ENCODE results near the gene MAPK4.

MAPK4 gene

DNA sequence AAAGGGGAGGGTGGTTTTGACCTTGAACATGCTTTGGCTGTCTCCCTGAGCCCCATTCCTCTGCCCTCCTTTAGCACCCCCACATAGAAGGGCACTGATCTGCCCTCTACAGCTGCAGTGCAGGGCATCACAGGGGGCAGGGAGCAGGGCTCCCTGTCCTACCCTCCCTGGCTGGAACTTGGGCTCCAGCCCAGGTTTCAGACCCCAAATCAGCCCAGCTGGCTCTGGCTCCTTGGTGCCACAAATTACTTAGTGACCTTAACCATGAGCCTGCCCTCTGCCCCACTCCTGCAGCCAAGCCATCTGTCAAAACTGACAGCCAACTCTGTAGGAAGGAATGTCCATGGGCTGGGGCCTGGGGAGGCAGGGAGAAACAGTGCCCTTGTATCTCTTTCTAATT lies 105.6 kb downstream of the MAPK4 start:
- Histone ChIP-seq H3K36me3 (replicated peaks; ENCODE audit: low read depth, low read length) (no peaks in the 10 kb centered on the region), H3K27ac (ENCODE audit: low read length) (no peak overlapping the region), H3K9ac (ENCODE audit: low read length) (no peak overlapping the region), H3K27me3 (ENCODE audit: low read depth, low read length) (peaks cover 77% of the 10 kb centered on the region), H3K4me1 (ENCODE audit: low read length) (no peaks in the 10 kb centered on the region), H2AFZ (ENCODE audit: low read depth, low read length) (no peak overlapping the region), H3K9me3 (ENCODE audit: insufficient read depth, low read length) (no peaks in the 10 kb centered on the region), H3K4me2 (ENCODE audit: low read length) (no peak overlapping the region), H3K4me3 (ENCODE audit: low read length) (no peak overlapping the region), H3K79me2 (ENCODE audit: low read length) (no peaks in the 10 kb centered on the region), H4K20me1 (ENCODE audit: insufficient read depth, low read length) (no peaks in the 10 kb centered on the region)
- TF ChIP-seq EZH2phosphoT487 (IDR thresholded peaks at IDR 0.05; ENCODE audit: low read depth), result no peak

DNA sequence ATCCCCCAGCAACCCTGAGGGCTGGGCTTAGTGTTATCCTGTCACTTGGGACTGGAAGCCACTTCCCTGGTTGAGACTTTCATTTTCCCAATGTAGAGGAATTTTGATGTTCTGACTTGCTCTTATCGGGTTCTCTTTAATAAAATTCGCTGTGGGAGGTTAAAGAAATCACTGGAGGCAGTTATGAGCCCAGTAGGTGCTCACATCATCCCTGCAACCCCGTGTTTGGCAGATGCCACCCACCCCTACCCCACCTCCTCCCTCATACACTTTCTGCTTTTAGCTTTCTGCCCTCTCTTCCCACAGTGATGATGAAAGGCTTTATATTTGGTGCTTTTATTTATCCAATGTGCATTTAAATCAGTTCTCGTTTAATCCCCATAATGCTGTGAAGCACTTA lies 106.6 kb downstream of the MAPK4 start:
- Histone ChIP-seq H3K36me3 (replicated peaks; ENCODE audit: low read depth, low read length) (no peaks in the 10 kb centered on the region), H3K27me3 (ENCODE audit: low read depth, low read length) (peaks cover 77% of the 10 kb centered on the region), H3K27ac (ENCODE audit: low read length) (no peak overlapping the region), H3K4me1 (ENCODE audit: low read length) (no peaks in the 10 kb centered on the region), H3K4me3 (ENCODE audit: low read length) (no peak overlapping the region), H4K20me1 (ENCODE audit: insufficient read depth, low read length) (no peaks in the 10 kb centered on the region), H3K4me2 (ENCODE audit: low read length) (no peak overlapping the region), H2AFZ (ENCODE audit: low read depth, low read length) (no peak overlapping the region), H3K79me2 (ENCODE audit: low read length) (no peaks in the 10 kb centered on the region), H3K9me3 (ENCODE audit: insufficient read depth, low read length) (no peaks in the 10 kb centered on the region), H3K9ac (ENCODE audit: low read length) (no peak overlapping the region)
- TF ChIP-seq, protein P1, sequence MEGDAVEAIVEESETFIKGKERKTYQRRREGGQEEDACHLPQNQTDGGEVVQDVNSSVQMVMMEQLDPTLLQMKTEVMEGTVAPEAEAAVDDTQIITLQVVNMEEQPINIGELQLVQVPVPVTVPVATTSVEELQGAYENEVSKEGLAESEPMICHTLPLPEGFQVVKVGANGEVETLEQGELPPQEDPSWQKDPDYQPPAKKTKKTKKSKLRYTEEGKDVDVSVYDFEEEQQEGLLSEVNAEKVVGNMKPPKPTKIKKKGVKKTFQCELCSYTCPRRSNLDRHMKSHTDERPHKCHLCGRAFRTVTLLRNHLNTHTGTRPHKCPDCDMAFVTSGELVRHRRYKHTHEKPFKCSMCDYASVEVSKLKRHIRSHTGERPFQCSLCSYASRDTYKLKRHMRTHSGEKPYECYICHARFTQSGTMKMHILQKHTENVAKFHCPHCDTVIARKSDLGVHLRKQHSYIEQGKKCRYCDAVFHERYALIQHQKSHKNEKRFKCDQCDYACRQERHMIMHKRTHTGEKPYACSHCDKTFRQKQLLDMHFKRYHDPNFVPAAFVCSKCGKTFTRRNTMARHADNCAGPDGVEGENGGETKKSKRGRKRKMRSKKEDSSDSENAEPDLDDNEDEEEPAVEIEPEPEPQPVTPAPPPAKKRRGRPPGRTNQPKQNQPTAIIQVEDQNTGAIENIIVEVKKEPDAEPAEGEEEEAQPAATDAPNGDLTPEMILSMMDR (IDR thresholded peaks at IDR 0.05; ENCODE audit: low read depth, low read length), result no peak
- TF ChIP-seq EZH2phosphoT487 (IDR thresholded peaks at IDR 0.05; ENCODE audit: low read depth), result no peak

DNA sequence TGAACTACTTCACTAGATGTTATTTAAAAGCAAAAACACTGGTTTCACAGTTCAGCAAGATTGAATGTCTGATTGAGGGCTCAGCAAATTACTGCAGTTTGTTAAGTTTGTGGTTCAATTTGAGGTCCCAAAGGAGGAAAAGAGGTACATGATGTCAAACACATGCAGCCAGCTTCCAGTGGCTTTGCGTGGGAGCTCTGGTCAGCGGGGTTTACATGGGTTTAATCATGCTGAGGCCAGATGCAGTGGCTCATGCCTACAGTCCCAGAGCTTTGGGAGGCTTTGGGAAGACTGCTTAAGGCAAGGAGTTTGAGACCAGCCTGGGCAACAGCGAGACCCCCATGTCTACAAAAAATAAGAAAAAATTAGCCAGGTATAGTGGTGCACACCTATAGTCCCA lies 111.5 kb downstream of the MAPK4 start:
- TF ChIP-seq EZH2phosphoT487 (IDR thresholded peaks at IDR 0.05; ENCODE audit: low read depth), result no peak
- TF ChIP-seq, protein P1 (IDR thresholded peaks at IDR 0.05; ENCODE audit: low read depth, low read length), result no peak
- Histone ChIP-seq H3K9ac (ENCODE audit: low read length) (no peak overlapping the region), H3K27ac (ENCODE audit: low read length) (no peak overlapping the region), H3K4me3 (ENCODE audit: low read length) (no peak overlapping the region), H3K27me3 (ENCODE audit: low read depth, low read length) (peaks cover 63% of the 10 kb centered on the region), H3K4me1 (ENCODE audit: low read length) (no peaks in the 10 kb centered on the region), H3K79me2 (ENCODE audit: low read length) (no peaks in the 10 kb centered on the region), H3K4me2 (ENCODE audit: low read length) (no peak overlapping the region), H4K20me1 (ENCODE audit: insufficient read depth, low read length) (no peaks in the 10 kb centered on the region), H2AFZ (ENCODE audit: low read depth, low read length) (no peak overlapping the region), H3K9me3 (ENCODE audit: insufficient read depth, low read length) (no peaks in the 10 kb centered on the region), H3K36me3 (replicated peaks; ENCODE audit: low read depth, low read length) (no peaks in the 10 kb centered on the region)

DNA sequence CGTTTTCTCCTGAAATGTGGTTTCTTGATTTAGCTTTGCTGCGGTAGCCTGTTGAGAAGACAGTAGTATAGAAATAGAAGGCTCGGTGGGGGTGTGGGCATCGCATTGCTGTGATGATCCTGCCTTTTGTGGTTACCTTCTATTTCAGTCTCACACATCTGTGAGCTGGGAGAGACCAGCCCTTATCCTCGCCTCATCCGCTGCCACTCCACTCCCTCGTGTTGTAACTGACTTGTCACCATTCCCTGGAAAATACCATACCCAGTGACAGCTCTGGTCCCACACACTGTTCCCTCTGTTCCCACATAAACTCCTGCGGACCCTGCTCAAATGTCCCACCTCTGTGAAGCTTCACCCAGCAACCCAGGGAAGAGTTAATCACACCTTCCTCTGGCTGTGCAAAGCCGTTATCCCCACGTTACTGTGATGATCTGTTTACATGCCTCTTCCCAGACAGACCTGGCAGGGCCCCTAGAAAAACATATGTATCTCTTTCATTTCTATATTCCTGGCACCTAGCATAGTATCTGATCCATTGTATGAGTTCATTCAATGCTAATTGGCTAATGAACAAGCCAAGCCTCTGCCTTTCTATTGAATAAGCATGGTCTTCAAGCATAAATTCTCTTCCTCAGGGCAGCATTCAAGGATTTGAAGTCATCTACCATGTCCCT lies 114.6 kb downstream of the MAPK4 start:
- Histone ChIP-seq H3K9me3 (ENCODE audit: insufficient read depth, low read length) (no peaks in the 10 kb centered on the region), H3K36me3 (replicated peaks; ENCODE audit: low read depth, low read length) (no peaks in the 10 kb centered on the region), H3K4me1 (ENCODE audit: low read length) (no peaks in the 10 kb centered on the region), H3K27me3 (ENCODE audit: low read depth, low read length) (peaks cover 37% of the 10 kb centered on the region), H3K9ac (ENCODE audit: low read length) (no peak overlapping the region), H4K20me1 (ENCODE audit: insufficient read depth, low read length) (no peaks in the 10 kb centered on the region), H3K79me2 (ENCODE audit: low read length) (no peaks in the 10 kb centered on the region), H2AFZ (ENCODE audit: low read depth, low read length) (no peak overlapping the region), H3K27ac (ENCODE audit: low read length) (no peak overlapping the region), H3K4me2 (ENCODE audit: low read length) (no peak overlapping the region), H3K4me3 (ENCODE audit: low read length) (no peak overlapping the region)
- TF ChIP-seq, protein P1 (IDR thresholded peaks at IDR 0.05; ENCODE audit: low read depth, low read length), result no peak
- TF ChIP-seq EZH2phosphoT487 (IDR thresholded peaks at IDR 0.05; ENCODE audit: low read depth), result no peak

All from OCI-LY3 (cell line).